OCI-M1 (cell line): ENCODE results near the gene LIN7A.

Source experiments
- DNase-seq: peaks from one replicate; lab custom pipeline; 2025; lab: John Stamatoyannopoulos, UW

LIN7A gene

DNA sequence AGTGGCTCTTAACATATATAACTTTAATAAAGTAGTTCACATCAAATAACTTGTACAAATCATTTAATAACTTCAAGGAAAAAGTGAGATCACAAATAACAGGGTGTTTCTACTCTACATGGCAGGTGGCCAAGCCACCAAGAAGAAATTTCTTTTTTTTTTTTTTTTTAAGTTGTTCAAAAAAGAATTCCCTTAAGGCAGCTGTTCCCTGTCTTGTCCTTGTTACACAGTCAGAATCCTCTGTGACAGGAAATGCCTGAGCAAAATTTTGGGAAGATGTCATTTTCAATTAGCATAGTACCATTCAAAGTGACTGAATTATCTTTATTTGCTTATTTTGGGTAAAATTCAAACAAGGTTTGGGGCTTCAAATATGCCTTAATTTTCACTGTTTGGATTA lies 79.4 kb downstream of the LIN7A start:
- DNase-seq: no peak

DNA sequence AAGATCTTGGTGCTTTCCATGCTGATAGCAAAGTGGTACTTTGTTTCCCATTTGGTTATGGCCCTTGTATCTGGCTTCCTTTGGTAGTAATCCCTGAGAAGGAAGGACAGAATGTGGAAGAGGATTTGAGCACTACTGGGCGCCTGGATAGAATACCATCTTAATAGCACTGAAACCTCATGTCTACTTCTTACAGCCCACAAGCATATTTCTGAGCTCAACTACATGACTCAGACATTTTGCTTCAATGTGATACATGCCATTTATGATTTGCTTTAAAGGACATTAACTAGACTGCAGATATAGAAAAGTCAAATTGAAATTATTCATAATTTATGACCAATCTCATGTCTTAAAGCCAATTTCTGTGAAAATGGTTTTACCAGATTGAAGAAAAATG lies 80.4 kb downstream of the LIN7A start:
- no peak for DNase-seq

DNA sequence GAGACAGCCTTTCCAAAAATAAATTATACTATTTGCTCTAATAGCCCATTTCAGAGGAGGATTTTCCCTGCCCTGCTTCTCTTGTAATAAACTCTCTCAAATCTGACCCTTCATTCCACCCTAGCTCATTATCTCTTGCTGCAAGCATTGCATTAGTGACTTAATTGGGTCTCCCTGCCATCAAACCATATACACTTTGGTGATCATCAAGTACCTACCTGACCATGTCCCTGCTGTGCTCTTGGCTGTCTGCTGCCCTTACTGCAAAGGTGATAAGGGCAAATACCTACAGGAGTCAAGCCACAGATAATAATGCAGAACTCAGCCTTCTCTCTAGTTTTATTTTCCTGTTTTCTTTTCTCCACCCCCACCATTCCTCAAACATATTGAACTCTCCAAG lies 88.4 kb downstream of the LIN7A start:
- no peak for DNase-seq

DNA sequence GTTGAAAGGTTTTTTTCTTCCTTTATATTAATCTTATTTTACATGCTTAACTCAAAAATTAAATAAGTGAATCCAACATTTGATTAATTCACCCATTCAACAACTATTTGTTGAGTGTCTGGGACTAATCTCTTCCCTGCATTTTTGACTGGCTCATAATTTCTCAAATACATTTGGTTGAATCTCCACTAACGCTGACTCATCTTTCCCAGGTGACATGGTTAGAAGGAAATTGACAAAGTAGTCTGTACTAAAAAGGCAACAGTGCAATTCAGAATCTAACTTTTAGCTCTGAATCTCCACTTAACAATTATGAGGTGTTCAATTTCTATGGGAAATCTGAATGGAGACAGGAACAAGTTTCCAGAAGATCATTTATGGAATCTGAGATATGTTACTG lies 88.9 kb downstream of the LIN7A start:
- DNase-seq: no peak

DNA sequence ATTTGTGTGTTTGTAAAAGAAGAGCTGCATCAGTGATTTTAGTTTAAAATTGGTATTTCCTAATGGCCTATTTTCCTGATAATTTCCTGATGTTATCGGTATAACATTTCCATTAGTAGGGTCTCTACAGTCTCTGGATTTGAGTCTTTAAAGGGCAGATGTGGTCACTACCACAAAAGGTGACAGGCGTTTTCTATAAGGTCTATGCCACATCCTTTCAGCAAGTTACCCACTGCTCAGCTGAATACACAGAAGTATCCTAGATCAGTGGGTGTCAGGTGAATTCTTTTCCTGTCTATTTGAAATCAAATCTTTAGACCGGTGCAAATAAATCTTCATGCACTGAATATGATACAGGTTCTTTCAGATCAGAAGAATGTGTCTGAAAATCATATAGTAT lies 90.2 kb downstream of the LIN7A start:
- DNase-seq: no peak

DNA sequence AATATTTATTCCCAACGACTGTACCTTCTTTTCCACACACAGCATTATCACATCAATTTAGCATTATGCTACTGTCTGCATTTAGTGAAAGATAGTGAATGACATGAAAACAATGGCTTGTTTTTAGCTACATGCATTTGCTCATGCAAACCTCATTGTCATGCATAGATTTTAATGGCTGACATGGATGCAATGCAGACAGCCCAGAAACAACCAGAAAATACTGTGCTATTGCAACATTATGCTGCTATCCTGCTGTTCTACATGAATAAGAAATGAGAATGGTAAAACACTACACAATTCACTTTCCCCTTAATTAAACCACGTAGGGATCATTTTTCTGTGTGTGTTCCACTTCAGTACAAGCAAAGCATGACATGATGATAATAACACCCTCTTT lies 90.8 kb downstream of the LIN7A start:
- DNase-seq: no peak

DNA sequence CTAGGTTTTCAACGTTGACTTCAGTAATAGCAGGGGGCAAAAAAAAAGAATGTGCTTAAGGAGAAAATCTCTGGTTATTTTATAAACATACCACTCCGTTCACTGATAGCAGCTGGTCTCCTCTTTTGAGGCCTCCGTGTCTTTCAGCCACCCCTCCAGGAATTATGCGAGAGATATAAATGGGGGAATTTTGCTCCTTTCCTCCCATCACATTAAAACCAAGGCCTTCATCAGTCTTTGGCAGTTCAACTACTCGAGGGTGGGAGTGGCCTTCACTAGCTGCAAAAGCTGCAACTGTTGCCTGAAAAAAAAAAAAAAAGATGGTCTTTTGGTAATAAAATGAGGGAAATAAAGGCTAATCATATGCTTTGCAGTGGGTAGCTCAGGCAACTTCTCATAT lies 92.1 kb downstream of the LIN7A start:
- DNase-seq: no peak

DNA sequence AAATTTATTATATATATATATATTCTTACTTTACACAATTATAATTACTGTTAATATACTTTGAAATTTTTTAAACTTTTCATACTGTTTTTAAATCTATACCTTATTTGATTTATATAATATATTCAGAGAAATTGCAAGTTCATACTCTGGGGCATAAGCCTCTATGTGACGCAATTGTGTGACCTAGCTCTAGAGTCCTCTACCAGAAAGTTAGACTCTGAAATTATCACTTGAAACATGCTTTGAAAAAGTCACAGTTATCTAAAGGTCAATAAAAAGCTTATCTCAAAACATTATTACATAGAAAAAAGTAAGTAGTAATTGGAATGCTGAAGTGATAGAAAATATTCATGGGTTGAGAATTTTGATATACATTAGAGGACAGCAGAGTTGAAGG lies 93.8 kb downstream of the LIN7A start:
- no peak for DNase-seq

DNA sequence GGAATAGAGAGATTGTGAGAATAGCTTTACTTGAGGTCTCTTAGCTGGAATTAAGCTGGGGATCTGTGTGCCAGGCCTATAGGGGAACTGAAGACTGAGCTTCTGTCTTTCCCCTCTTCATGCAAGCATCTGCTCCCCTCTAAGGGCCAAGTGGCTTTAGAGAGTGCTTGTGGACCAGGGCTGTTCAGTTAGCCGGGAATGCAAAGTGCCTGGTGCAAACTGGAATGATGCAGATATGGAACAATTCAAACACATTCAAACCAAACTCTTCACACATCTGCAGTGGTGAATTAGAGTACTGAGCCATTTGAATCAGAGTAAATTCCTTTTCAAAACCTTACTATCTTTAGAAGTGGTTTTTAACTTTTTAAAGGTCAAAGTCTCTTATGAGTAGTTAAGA lies 99.0 kb downstream of the LIN7A start:
- peak; percentile 6 for DNase-seq

DNA sequence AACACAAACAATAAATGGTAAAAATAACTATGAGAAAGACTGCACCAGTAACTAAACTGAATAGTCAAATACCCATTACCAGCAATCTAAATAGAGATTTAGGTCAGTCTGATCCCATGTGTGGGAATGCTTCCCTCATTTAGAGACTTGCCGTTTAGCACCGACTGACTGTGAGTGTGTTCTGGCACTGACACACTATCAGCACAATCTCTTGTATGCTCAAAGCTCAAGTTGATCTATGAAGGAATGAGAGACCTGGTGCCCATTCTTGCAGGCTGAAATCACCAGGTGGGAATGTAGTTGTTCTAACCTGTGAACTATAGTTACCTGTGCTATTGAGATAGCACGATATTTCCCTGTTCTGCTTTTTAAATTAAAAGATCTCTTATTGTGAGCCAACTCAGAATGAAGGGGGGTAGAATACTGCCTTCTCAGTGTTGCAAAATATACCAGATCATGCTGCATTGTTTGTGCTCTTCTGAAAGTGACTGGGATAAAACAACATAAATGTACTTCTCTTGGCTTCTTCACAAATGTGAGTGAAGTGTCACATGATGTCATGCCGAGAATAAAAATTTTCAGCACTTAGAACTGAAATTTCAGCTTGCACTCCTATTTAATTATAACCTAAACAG lies 99.6 kb downstream of the LIN7A start:
- no peak for DNase-seq

DNA sequence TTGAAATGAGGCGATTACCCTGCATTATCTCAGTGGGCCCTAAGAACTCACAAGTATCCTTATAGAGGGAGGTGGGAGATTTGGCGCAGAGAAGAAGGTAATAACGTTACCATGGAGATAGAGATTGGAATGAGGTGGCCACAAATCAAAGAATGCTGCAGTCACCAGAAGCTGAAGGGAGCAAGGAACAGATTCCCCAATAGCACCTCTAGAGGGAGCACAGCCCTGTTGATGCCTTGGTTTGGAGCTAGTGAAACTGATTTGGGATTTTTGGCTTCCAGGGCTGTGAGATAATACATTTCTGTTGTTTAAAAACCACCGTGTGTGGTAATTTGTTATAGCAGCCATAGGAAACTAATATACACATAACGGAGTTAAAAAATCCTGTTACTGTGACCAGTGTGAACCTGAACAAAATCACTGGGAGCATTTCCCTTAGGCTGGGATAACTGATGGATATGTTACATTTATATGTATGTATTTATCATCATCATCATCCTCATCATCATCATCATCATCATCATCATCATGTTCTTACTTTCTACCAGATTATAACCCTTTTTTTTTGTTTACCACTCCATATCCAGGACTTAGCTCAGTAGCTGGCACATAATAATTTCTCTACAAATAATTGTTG lies 100.3 kb downstream of the LIN7A start:
- peak; percentile 61 for DNase-seq

DNA sequence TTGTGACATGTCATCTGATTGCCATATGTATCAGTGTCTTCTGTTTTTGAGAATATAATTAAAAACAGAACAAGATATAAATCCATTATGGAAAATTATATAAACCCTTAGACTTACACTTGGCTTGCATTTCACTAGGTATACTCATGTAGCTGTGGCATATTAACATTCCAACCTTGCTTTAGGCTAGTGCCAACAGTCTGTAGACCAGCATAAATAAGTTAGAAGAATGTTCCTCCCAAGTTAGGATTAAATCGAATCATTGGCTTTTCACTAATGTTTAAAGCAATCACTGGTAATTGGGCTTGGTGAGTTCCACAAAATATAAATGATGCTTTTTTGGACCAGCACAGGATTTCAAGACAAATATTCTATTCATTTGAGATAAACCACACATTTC lies 103.0 kb downstream of the LIN7A start:
- DNase-seq: no peak

DNA sequence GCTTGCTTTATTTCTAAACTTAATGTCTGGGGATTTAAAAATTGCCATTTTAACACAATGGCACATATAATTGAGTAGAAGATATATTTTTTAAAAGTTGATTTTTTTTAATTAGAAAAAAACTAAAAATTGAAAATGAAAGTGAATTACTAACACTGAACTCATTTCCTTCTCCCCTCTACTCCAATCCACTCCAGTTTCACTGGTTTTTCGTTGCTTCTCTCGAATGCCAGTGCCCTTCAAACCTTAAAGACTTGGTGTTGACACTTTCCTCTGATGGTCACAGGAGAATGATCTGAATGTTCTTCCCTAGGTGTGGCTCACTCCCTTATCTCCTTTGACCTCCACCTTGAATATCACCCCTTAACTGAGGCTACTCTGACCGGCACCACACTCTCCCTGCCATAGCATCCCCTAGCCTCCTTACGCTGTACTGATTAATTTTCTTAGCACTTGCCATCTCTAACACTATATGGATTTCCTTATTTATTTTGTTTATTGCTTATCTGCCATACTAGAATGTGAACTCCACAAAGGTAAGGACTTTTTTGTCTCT lies 107.1 kb downstream of the LIN7A start:
- peak; percentile 39 for DNase-seq

DNA sequence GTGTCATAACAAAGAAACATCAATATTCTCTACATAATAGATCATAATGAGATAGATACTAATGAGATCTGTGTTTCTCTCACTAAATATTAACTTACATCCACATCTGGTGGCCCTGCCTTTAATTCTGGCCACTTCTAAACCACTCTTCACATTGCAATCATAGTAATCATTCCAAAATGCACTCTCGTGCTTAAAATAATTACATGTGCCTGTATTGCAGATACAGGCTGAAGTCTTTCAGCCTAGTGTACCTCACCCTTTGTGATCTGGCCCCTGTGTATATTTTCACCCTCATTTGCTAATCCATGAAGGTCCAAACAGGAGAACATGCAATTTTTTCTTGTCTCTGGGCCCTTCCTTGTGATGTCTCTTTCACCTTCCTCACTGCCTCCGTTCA lies 108.0 kb downstream of the LIN7A start:
- DNase-seq: no peak

DNA sequence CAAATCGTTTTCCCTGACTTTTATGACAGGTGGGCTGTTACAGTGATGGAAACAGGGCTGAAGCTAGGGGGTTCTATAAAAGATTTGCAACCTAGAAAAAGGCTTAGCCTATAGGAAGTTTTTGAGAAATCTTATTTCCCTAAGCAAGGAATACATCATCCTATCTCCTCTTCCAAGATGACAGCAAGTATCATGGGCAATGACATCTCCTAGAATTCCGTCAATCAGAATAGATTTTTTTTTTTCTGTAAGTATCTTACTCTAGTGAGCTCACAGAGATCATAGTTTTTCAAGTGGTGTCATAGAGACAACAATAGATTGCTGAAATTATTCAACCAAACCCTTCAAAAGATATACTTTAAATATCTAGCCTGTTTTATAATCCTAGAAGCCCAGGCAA lies 112.2 kb downstream of the LIN7A start:
- DNase-seq: no peak

DNA sequence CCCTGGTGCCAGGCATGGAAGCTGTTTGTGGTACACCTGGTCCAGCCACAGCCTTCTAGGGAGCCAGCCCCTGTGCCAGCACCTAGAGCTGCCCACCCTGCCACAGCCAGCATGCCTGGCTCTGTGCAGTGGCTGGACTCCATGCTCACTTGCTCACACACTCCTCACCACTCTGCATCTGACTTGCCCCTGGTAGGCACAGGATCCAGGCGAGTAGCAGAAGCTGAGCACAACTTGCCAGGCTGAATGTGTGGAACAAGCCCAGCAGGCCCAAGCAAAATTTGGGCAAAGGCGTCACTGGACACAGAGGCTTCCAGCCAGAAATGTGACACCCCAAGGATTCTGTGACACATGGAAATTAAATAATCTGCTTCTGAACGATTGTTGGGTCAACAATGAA lies 114.3 kb downstream of the LIN7A start:
- DNase-seq: no peak

DNA sequence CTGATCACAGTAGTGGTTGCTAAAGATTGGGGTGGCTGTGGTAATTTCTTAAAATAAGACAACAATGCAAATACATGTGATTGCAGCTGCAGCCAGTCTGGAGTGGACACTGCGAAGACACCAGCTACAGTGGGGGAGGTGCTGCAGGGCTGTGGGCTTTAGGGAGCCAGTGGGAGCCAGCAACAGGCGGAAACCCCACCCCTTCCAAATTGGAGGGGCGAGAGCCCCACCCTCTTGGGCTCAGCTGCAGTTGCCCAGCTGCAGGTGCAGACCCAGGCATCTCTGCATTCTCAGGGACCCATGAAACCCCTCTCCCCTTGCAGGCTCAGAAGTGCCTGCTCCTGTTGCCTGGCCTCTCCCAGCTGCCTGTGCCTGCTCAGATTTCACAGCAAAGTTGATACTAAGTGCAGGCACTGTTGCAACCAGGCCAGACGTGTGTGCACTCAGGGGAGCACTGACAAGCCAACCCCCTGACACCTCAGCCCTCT lies 116.2 kb downstream of the LIN7A start:
- DNase-seq: no peak

DNA sequence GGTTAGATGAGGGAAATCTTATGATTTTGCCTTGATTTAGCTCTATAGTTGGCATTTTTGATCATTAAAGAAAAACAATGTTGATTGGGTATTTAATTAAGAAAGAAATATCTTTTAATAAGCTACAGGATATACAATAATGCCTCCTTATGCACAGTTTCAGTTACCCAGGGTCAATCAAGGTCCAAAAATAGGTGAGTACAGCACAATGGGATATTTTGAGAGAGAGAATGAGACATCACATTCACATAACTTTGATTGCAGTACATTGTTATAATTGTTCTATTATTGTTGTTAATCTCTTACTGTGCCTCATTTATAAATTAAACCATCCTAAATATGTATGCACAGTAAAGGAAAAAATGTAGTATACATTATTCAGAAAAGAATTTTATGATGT lies 118.9 kb downstream of the LIN7A start:
- no peak for DNase-seq

DNA sequence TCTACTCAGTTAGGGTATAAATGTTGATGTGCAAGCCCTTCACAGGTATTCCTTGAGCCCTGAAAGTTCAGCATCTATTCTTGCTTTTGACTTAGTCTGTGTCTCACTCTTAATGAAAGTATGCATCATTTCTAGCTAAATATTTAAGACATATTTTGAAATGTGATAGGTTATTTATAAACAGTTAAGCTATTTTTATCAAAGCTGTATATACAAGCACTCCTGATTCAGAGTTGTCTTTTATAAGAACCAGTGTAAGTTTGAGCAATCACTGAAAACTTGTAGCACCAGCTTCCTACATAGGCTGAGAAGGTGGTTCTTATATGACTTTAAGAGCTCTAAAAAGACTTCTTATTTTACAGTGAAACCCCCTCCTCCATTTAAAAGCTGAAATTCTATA lies 122.4 kb downstream of the LIN7A start:
- no peak for DNase-seq

DNA sequence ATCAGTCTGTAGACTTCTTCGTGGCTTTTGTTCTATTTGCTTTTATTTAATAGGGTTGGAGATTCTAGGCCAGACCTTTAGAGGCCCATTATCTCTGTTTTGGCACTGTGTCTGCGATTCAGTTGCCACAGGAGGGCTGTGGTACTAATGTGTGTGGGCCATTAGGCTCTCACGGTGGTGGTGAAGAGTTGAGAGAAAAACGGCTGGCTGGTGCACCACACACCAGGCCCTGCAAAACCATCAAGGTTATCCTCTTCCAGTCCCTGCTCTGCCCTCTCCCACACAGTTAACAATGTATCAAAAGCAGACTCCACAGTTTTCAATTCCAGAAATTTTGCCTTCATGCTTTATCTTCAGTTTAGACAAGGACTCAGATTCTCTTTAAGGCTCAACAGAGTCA lies 123.3 kb downstream of the LIN7A start:
- no peak for DNase-seq

DNA sequence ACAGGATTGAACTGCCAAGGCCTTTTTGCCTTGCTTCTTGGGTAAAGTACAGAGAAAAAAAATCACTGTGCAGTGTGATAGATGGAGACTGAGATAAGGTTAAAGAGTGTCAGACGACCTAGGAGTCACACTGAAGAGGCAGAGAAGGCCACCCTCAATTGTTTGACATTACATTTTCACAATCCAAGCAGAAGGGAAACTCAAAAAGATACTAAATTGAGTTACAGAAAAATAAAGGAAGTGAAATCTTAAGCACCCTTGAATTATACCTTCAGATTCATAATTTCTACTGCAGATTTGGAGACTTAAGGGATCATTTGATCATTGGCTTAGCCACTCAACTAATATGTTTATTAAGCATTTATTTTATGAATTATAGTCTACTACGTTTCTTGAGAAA lies 123.9 kb downstream of the LIN7A start:
- DNase-seq: no peak

DNA sequence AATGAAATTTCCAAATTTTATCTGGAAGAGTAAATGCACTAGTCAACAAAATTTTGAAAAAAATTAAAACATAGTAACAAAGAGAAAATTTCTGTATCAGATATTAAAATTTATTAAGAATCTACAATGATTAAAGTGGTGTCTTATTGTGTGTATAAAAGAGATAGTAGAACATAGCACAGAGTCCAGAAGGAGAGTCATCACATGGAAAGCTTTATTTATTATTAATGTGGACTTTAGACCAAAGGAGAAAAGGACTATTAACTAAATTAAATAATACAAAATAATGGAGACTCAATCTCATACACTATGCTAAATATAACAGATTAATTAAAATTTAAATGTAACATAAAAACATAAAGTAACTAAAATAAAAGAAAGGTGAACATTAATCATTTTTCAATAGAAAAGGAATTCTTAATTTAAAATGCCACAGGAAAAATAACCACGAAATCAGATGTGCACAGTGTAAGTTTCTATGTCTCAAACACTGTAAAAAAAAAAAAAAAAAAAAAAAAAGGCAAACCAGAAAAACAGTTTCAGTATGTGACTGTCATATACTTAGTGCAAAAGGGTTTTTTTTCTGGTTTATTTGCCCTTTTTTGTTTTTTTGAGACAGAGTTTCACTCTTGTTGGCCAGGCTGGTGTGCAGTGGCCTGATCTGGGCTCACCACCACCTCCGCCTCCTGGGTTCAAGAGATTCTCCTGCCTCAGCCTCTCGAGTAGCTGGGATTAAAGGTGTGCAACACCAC lies 125.6 kb downstream of the LIN7A start:
- DNase-seq: no peak

DNA sequence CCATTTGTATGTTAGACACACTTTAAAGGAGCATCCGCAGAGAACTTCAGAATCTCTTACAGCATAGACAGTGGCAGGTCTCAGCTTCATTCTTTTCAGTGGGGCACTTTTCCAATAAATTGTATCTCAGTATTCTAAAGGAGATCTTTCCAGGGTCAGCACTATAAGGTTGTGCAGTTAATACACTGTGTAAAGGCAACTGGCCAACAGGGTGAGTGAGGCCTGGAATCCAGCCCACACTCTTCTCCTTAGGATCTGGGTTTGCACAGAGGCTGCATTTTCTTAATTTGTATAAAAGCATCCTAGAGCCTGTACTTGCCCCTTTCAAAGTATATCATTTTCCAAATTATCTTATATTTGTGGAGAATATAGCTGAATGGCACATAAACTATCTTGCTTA lies 126.9 kb downstream of the LIN7A start:
- no peak for DNase-seq
